SU-DHL-6 (cell line): Measurements from ENCODE around the gene TNS1.

Experiments used
- H2AFZ ChIP-seq: fragments of 200-600 bp; sonication (generic); 2 replicates; pipeline ENCODE4 v1.6.1; 2014; ENCODE audit warnings: low read depth, mild to moderate bottlenecking, moderate library complexity, mixed read lengths, antibody characterized with exemption, low read length; ENCODE audit not compliant: severe bottlenecking
- H3F3A ChIP-seq: fragments of 200-600 bp; shearing (Covaris generic); 2 replicates; pipeline ENCODE4 v1.6.0; 2016; ENCODE audit warnings: antibody characterized with exemption, mild to moderate bottlenecking; ENCODE audit not compliant: insufficient read depth
- H3K27ac ChIP-seq: fragments of 200-600 bp; sonication (generic); 2 replicates; pipeline ENCODE4 v1.5.1; 2016; ENCODE audit warnings: low read depth, mild to moderate bottlenecking, low read length, moderate library complexity, mixed read lengths
- H3K27me3 ChIP-seq: fragments of 200-600 bp; sonication (generic), shearing (Covaris generic); 2 replicates; pipeline ENCODE4 v1.6.0; 2014; ENCODE audit warnings: mild to moderate bottlenecking, low read length
- H3K36me3 ChIP-seq: fragments of 200-600 bp; sonication (generic); 2 replicates; pipeline ENCODE4 v1.6.1; 2014; ENCODE audit warnings: mild to moderate bottlenecking, low read length, mixed read lengths
- H3K4me2 ChIP-seq: fragments of 300-600, 200-600 bp; shearing (Covaris generic), sonication (generic); 2 replicates; pipeline ENCODE4 v1.6.0; 2014; ENCODE audit warnings: low read length, low read depth, mild to moderate bottlenecking; ENCODE audit not compliant: poor library complexity, severe bottlenecking
- H3K4me3 ChIP-seq: fragments of 200-600 bp; sonication (generic); 2 replicates; pipeline ENCODE4 v1.5.1; 2014; ENCODE audit warnings: antibody characterized with exemption, low read length, mild to moderate bottlenecking, mixed read lengths; ENCODE audit not compliant: insufficient read depth, poor library complexity, severe bottlenecking
- H3K79me2 ChIP-seq: fragments of 200-600 bp; sonication (generic); 2 replicates; pipeline ENCODE4 v1.6.1; 2014; ENCODE audit warnings: mild to moderate bottlenecking, low read length, moderate library complexity; ENCODE audit not compliant: insufficient read depth
- H3K9ac ChIP-seq: fragments of 200-600 bp; sonication (generic); 2 replicates; pipeline ENCODE4 v1.7.0; 2014; ENCODE audit warnings: mild to moderate bottlenecking, low read length
- H3K9me2 ChIP-seq: fragments of 200-600 bp; sonication (generic); replicated peaks from 2 replicates; pipeline ENCODE4 v1.6.1; 2014; ENCODE audit warnings: low read length; ENCODE audit not compliant: insufficient read depth
- H3K9me3 ChIP-seq: fragments of 200-600 bp; sonication (generic); 2 replicates; pipeline ENCODE4 v1.6.1; 2014; ENCODE audit warnings: low read length, mixed read lengths; ENCODE audit not compliant: insufficient read depth
- H4K20me1 ChIP-seq: fragments of 200-600 bp; sonication (generic); 2 replicates; pipeline ENCODE4 v1.6.1; 2014; ENCODE audit warnings: low read depth, mild to moderate bottlenecking, antibody characterized with exemption, low read length, moderate library complexity, mixed read lengths
- EZH2phosphoT487 ChIP-seq: fragments of 200-600 bp; sonication (generic), shearing (Covaris generic); conservative IDR thresholded peaks from 2 replicates; pipeline ENCODE4 v1.6.1; 2018; ENCODE audit warnings: mild to moderate bottlenecking, antibody characterized with exemption, low read length, moderate library complexity, mixed read lengths
- TF ChIP-seq, protein P1 (sequence below): fragments of 200-600 bp; sonication (generic); IDR thresholded peaks from one replicate; pipeline ENCODE4 v1.5.1; 2017; ENCODE audit warnings: antibody characterized with exemption, mild to moderate bottlenecking, low read length, moderate library complexity; ENCODE audit not compliant: insufficient read depth, poor library complexity, severe bottlenecking

TNS1 gene

DNA sequence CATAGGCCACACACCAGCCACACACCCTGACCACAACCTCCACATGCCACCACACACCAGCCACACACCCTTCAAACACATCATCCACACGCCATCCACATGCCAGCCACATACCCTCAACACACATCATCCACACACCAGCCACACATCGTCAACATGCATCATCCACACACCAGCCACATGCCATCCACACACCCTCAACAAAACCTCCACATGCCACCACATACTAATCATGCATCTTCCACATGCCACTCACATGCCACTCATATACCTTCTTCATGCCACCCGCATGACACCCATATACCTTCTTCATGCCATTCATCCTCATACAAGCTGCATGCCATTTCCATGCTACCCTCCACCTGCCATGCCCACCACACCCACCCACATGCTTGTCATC lies 12.4 kb downstream of the TNS1 start:
- Histone ChIP-seq H3K9me3 (no peaks in the 10 kb centered on the region), H3K9me2 (no peaks in the 10 kb centered on the region), H3K79me2 (no peaks in the 10 kb centered on the region), H3F3A (no peaks in the 10 kb centered on the region), H3K27me3 (no peaks in the 10 kb centered on the region), H3K4me3 (no peak overlapping the region), H3K27ac (no peak overlapping the region), H4K20me1 (no peaks in the 10 kb centered on the region), H2AFZ (no peak overlapping the region), H3K36me3 (no peaks in the 10 kb centered on the region), H3K9ac (no peak overlapping the region), H3K4me2 (no peak overlapping the region)
- TF ChIP-seq, protein P1, sequence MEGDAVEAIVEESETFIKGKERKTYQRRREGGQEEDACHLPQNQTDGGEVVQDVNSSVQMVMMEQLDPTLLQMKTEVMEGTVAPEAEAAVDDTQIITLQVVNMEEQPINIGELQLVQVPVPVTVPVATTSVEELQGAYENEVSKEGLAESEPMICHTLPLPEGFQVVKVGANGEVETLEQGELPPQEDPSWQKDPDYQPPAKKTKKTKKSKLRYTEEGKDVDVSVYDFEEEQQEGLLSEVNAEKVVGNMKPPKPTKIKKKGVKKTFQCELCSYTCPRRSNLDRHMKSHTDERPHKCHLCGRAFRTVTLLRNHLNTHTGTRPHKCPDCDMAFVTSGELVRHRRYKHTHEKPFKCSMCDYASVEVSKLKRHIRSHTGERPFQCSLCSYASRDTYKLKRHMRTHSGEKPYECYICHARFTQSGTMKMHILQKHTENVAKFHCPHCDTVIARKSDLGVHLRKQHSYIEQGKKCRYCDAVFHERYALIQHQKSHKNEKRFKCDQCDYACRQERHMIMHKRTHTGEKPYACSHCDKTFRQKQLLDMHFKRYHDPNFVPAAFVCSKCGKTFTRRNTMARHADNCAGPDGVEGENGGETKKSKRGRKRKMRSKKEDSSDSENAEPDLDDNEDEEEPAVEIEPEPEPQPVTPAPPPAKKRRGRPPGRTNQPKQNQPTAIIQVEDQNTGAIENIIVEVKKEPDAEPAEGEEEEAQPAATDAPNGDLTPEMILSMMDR, result no peak
- no peak for TF ChIP-seq EZH2phosphoT487

GRCh38 chr2:217989221-217989948 lies 13.4 kb downstream of the TNS1 start:
- H3K79me2 ChIP-seq, result no peaks in the 10 kb centered on the region

GRCh38 chr2:217988840-217989204 lies 14.0 kb downstream of the TNS1 start:
- H3F3A ChIP-seq, result no peaks in the 10 kb centered on the region
- no peaks in the 10 kb centered on the region for H3K27me3 ChIP-seq
- H3K27ac ChIP-seq, result no peak overlapping the region
- no peak overlapping the region for H3K9ac ChIP-seq
- no peaks in the 10 kb centered on the region for H3K79me2 ChIP-seq
- H2AFZ ChIP-seq, result no peak overlapping the region
- H3K4me2 ChIP-seq, result no peak overlapping the region
- TF ChIP-seq, protein P1, result peak; percentile 17
- TF ChIP-seq EZH2phosphoT487, result no peak
- no peaks in the 10 kb centered on the region for H4K20me1 ChIP-seq
- H3K9me2 ChIP-seq, result no peaks in the 10 kb centered on the region
- H3K36me3 ChIP-seq, result no peaks in the 10 kb centered on the region
- no peak overlapping the region for H3K4me3 ChIP-seq
- no peaks in the 10 kb centered on the region for H3K9me3 ChIP-seq

More at GRCh38 chr2:217989221-217989948, 13.4 kb downstream of the TNS1 start:
- Histone ChIP-seq H3K36me3 (no peaks in the 10 kb centered on the region), H3K9me2 (no peaks in the 10 kb centered on the region), H3K9ac (no peak overlapping the region), H3K27ac (no peak overlapping the region), H3K27me3 (no peaks in the 10 kb centered on the region), H2AFZ (no peak overlapping the region), H3F3A (no peaks in the 10 kb centered on the region), H4K20me1 (no peaks in the 10 kb centered on the region), H3K4me3 (no peak overlapping the region), H3K4me2 (no peak overlapping the region), H3K9me3 (no peaks in the 10 kb centered on the region)
- no peak for TF ChIP-seq EZH2phosphoT487
- TF ChIP-seq, protein P1, result no peak
